Keratinocyte (primary cell): ENCODE data around the gene ELL. TPM values are rescaled to one million over a fixed set of nuclear protein-coding genes. Genes with fewer than 3 reads are reported as not detected.

Experiments
- DNase-seq: peaks from one replicate; pipeline ENCODE4 v3.0.0-alpha.2; 2011; ENCODE audit warnings: low read depth, missing footprints, low spot score
- FAIRE-seq: peaks from 2 replicates; lab custom pipeline; 2011; peaks lifted over from hg19 to GRCh38; lab: Jason Lieb, UNC
- H2AFZ ChIP-seq: 2 replicates; pipeline ENCODE4 v1.6.0; 2012; ENCODE audit warnings: low read length, control low read depth, inconsistent platforms; ENCODE audit not compliant: control insufficient read depth
- H3K27ac ChIP-seq: 2 replicates; pipeline ENCODE4 v1.5.1; 2011; ENCODE audit warnings: low read length; ENCODE audit not compliant: control insufficient read depth, insufficient read depth
- H3K27me3 ChIP-seq: 3 replicates; pipeline ENCODE4 v1.6.0; 2011; ENCODE audit warnings: low read length; ENCODE audit not compliant: control insufficient read depth, insufficient read depth; ENCODE audit errors: extremely low read depth
- H3K36me3 ChIP-seq, 2 experiments: 2 replicates in 1 of 2; 3 replicates in 1 of 2; pipeline ENCODE4 v1.5.1; 2011; ENCODE audit warnings: low read length in 2 of 2, mild to moderate bottlenecking in 1 of 2; ENCODE audit not compliant: control insufficient read depth in 2 of 2, insufficient read depth in 2 of 2; ENCODE audit errors: extremely low read depth in 1 of 2
- H3K4me1 ChIP-seq: 3 replicates; pipeline ENCODE4 v1.5.1; 2011; ENCODE audit warnings: low read length; ENCODE audit not compliant: control insufficient read depth, insufficient read depth; ENCODE audit errors: extremely low read depth
- H3K4me2 ChIP-seq: 3 replicates; pipeline ENCODE4 v1.6.0; 2011; ENCODE audit warnings: low read depth, low read length; ENCODE audit not compliant: control insufficient read depth, insufficient read depth; ENCODE audit errors: extremely low read depth
- H3K4me3 ChIP-seq, 3 experiments: fragments of 200-600 bp in 1 of 3; sonication (generic) in 1 of 3; 2 replicates in 2 of 3; 3 replicates in 1 of 3; pipeline ENCODE4 v1.5.1; 2011 to 2016; ENCODE audit warnings: low read length in 3 of 3, mild to moderate bottlenecking in 3 of 3, control low read depth in 2 of 3, inconsistent platforms in 1 of 3, low read depth in 1 of 3, mixed read lengths in 1 of 3, mixed run types in 1 of 3, moderate library complexity in 1 of 3; ENCODE audit not compliant: control insufficient read depth in 2 of 3, insufficient read depth in 2 of 3; ENCODE audit errors: extremely low read depth in 1 of 3
- H3K79me2 ChIP-seq: 2 replicates; pipeline ENCODE4 v1.6.0; 2012; ENCODE audit warnings: low read length; ENCODE audit not compliant: control insufficient read depth, insufficient read depth
- H3K9ac ChIP-seq: 3 replicates; pipeline ENCODE4 v1.6.0; 2011; ENCODE audit warnings: low read length; ENCODE audit not compliant: control insufficient read depth, insufficient read depth; ENCODE audit errors: extremely low read depth
- H3K9me1 ChIP-seq: 3 replicates; pipeline ENCODE4 v1.6.0; 2011; ENCODE audit warnings: low read length; ENCODE audit not compliant: control insufficient read depth, insufficient read depth; ENCODE audit errors: extremely low read depth
- H3K9me3 ChIP-seq: 2 replicates; pipeline ENCODE4 v1.5.1; 2012; ENCODE audit warnings: low read depth, low read length; ENCODE audit not compliant: control insufficient read depth
- H4K20me1 ChIP-seq: 3 replicates; pipeline ENCODE4 v1.6.0; 2011; ENCODE audit warnings: low read length; ENCODE audit not compliant: control insufficient read depth, insufficient read depth; ENCODE audit errors: extremely low read depth
- CTCF ChIP-seq, 3 experiments: IDR thresholded peaks in 1 of 3; conservative IDR thresholded peaks in 1 of 3; optimal IDR thresholded peaks in 1 of 3; 2 replicates in 2 of 3; 3 replicates in 1 of 3; pipeline versions ENCODE3 to v1.5.1; 2011; ENCODE audit warnings: low read length in 3 of 3, mild to moderate bottlenecking in 3 of 3, moderate library complexity in 2 of 3, control low read depth in 1 of 3, inconsistent platforms in 1 of 3; ENCODE audit not compliant: insufficient read depth in 2 of 3; ENCODE audit errors: extremely low read depth in 1 of 3
- EZH2 ChIP-seq: IDR thresholded peaks from one replicate; pipeline ENCODE4 v1.6.1; 2012; ENCODE audit warnings: inconsistent platforms, mild to moderate bottlenecking, low read length, moderate library complexity
- dilution Hi-C: fragments of 300-500 bp; cut with MboI; formaldehyde crosslinking; loops from one replicate; pipeline ENCODE4 v1.7.0; 2020; ENCODE audit warnings: low sequenced_read_pairs; ENCODE audit not compliant: extremely low pct_ligation_motif_present
- polyA plus RNA-seq, 5 experiments: library from polyadenylated mRNA; depleted of rRNA in 3 of 5; stranded (reverse) in 3 of 5; stranded (forward) in 1 of 5; unstranded in 1 of 5; fragments of >200 nt; gene quantifications; 1 replicate in 1 of 5; 2 replicates in 3 of 5; 3 replicates in 1 of 5; pipeline versions ENCODE4 v1.2.1 to v1.2.3, GENCODE V29; 2011 to 2012; ENCODE audit warnings: missing spikeins in 2 of 5, low read depth in 1 of 5, low replicate concordance in 1 of 5

Gene ELL
- polyA plus RNA-seq, 1 donor (not counting 4 experiments of a cell fraction or from before 2014, with no cell fraction given), result 4.4 TPM

GRCh38 chr19:18531485-18531884 lies 9.6 kb upstream of the ELL start:
- H3K9me1 ChIP-seq, result no peaks in the 10 kb centered on the region
- no peak overlapping the region for H3K9ac ChIP-seq
- H3K27me3 ChIP-seq, result no peaks in the 10 kb centered on the region
- DNase-seq, result no peak
- no peak for FAIRE-seq
- H4K20me1 ChIP-seq, result no peaks in the 10 kb centered on the region
- dilution Hi-C loops, result no loop called here
- TF ChIP-seq EZH2 (no peak), CTCF (optimal IDR thresholded peaks at IDR 0.05 in 1 of 3, IDR thresholded peaks at IDR 0.05 in 1 of 3, conservative IDR thresholded peaks at IDR 0.05 in 1 of 3; ENCODE audit: extremely low read depth in 1 of 3, insufficient read depth in 2 of 3, low read length in 3 of 3) (no peak)
- H3K27ac ChIP-seq, result no peak overlapping the region
- H3K4me1 ChIP-seq, result peaks cover 12% of the 10 kb centered on the region
- H3K79me2 ChIP-seq, result no peaks in the 10 kb centered on the region
- H3K9me3 ChIP-seq, result no peaks in the 10 kb centered on the region
- H3K4me2 ChIP-seq, result no peak overlapping the region
- H3K36me3 ChIP-seq, result peaks cover 17 to 21% of the 10 kb centered on the region in 2 experiments
- H2AFZ ChIP-seq, result no peak overlapping the region
- no peak overlapping the region for H3K4me3 ChIP-seq

- no peaks in the 10 kb centered on the region for H3K27me3 ChIP-seq
- H3K9ac ChIP-seq, result no peak overlapping the region
- dilution Hi-C loops, result no loop called here
- TF ChIP-seq CTCF (optimal IDR thresholded peaks at IDR 0.05 in 1 of 3, IDR thresholded peaks at IDR 0.05 in 1 of 3, conservative IDR thresholded peaks at IDR 0.05 in 1 of 3; ENCODE audit: extremely low read depth in 1 of 3, insufficient read depth in 2 of 3, low read length in 3 of 3) (no peak), EZH2 (no peak)
- no peaks in the 10 kb centered on the region for H3K79me2 ChIP-seq
- no peaks in the 10 kb centered on the region for H3K9me3 ChIP-seq
- FAIRE-seq (no peak), DNase-seq (no peak)
- H3K9me1 ChIP-seq, result no peaks in the 10 kb centered on the region
- no peak overlapping the region for H3K4me3 ChIP-seq
- H4K20me1 ChIP-seq, result no peaks in the 10 kb centered on the region
- no peak overlapping the region for H2AFZ ChIP-seq
- H3K36me3 ChIP-seq, result peaks cover 13 to 16% of the 10 kb centered on the region in 2 experiments
- peaks cover 18% of the 10 kb centered on the region for H3K4me1 ChIP-seq
- no peak overlapping the region for H3K4me2 ChIP-seq
- no peak overlapping the region for H3K27ac ChIP-seq
Observed at GRCh38 chr19:18529782-18530181, 7.9 kb upstream of the ELL start.
